Neural progenitor cell (in vitro differentiated cells): ENCODE measurements around the gene SNX27. TPM values are rescaled to one million over a fixed set of nuclear protein-coding genes. Genes with fewer than 3 reads are reported as not detected.

Experiments
- DNase-seq: peaks from one replicate; pipeline ENCODE4 v3.0.0-alpha.2; 2016; ENCODE audit warnings: low spot score
- H2AFZ ChIP-seq: fragments of 200-600 bp; sonication (generic); replicated peaks from 2 replicates; pipeline ENCODE4 v1.6.1; 2016; ENCODE audit warnings: antibody characterized with exemption
- H3F3A ChIP-seq: fragments of 200-600 bp; sonication (generic); 2 replicates; pipeline ENCODE4 v1.6.1; 2016; ENCODE audit warnings: antibody characterized with exemption, low read depth
- H3K27ac ChIP-seq: fragments of 200-600 bp; sonication (generic); 2 replicates; pipeline ENCODE4 v1.5.1; 2016; ENCODE audit warnings: mild to moderate bottlenecking
- H3K27me3 ChIP-seq: fragments of 200-600 bp; sonication (generic); 2 replicates; pipeline ENCODE4 v1.6.1; 2016; ENCODE audit warnings: mild to moderate bottlenecking, moderate library complexity
- H3K36me3 ChIP-seq: fragments of 200-600 bp; sonication (generic); 2 replicates; pipeline ENCODE4 v1.5.1; 2016
- H3K4me1 ChIP-seq: fragments of 200-600 bp; sonication (generic); 2 replicates; pipeline ENCODE4 v1.6.1; 2016; ENCODE audit warnings: mixed run types
- H3K4me2 ChIP-seq: fragments of 200-600 bp; sonication (generic); 2 replicates; pipeline ENCODE4 v1.6.1; 2016
- H3K4me3 ChIP-seq: fragments of 200-600 bp; sonication (generic); 2 replicates; pipeline ENCODE4 v1.5.1; 2016
- H3K79me2 ChIP-seq: fragments of 200-600 bp; sonication (generic); 2 replicates; pipeline ENCODE4 v1.6.1; 2016; ENCODE audit warnings: low read depth
- H3K9ac ChIP-seq: fragments of 200-600 bp; sonication (generic); 2 replicates; pipeline ENCODE4 v1.6.1; 2016
- H3K9me3 ChIP-seq: fragments of 200-600 bp; sonication (generic); 2 replicates; pipeline ENCODE4 v1.5.1; 2016; ENCODE audit warnings: low read depth
- H4K20me1 ChIP-seq: fragments of 200-600 bp; sonication (generic); 2 replicates; pipeline ENCODE4 v1.6.1; 2016; ENCODE audit warnings: low read depth
- H3K27ac Mint-ChIP-seq: 3 replicates; pipeline ENCODE4 v1.8.0; 2021; ENCODE audit warnings: mixed read lengths
- H3K27me3 Mint-ChIP-seq: 2 replicates; pipeline ENCODE4 v1.8.0; 2022; ENCODE audit warnings: low read depth, mild to moderate bottlenecking, inconsistent platforms, moderate library complexity, mixed read lengths; ENCODE audit not compliant: insufficient read depth
- H3K36me3 Mint-ChIP-seq: 3 replicates; pipeline ENCODE4 v1.8.0; 2021; ENCODE audit warnings: mixed read lengths
- H3K4me1 Mint-ChIP-seq: 3 replicates; pipeline ENCODE4 v1.8.0; 2021; ENCODE audit warnings: mixed read lengths
- H3K4me3 Mint-ChIP-seq: 3 replicates; pipeline ENCODE4 v1.8.0; 2021; ENCODE audit warnings: mild to moderate bottlenecking, moderate library complexity, mixed read lengths
- H3K9me3 Mint-ChIP-seq: 3 replicates; pipeline ENCODE4 v1.8.0; 2020; ENCODE audit warnings: mixed read lengths
- EZH2 ChIP-seq: fragments of 200-600 bp; sonication (generic); IDR thresholded peaks from 2 replicates; pipeline ENCODE4 v1.6.1; 2017; ENCODE audit warnings: antibody characterized with exemption, mild to moderate bottlenecking, moderate library complexity
- EZH2phosphoT487 ChIP-seq: fragments of 200-600 bp; sonication (generic); IDR thresholded peaks from 2 replicates; pipeline ENCODE4 v1.6.1; 2017; ENCODE audit warnings: antibody characterized with exemption
- total RNA-seq: library from RNA; depleted of rRNA; stranded (reverse); fragments of >200 nt; gene quantifications from 2 replicates; pipeline ENCODE4 v1.2.3, GENCODE V29; 2015; ENCODE audit warnings: low replicate concordance
- TF ChIP-seq, protein P1 (sequence below): fragments of 200-600 bp; sonication (generic); IDR thresholded peaks from 2 replicates; pipeline ENCODE4 v1.5.1; 2017; ENCODE audit warnings: antibody characterized with exemption, mild to moderate bottlenecking

Gene SNX27
- total RNA-seq, 1 donor from 2014 or later, result 34.1 TPM

- peaks cover 46% of the 10 kb centered on the region for H4K20me1 ChIP-seq
- no peaks in the 10 kb centered on the region for H3K27me3 ChIP-seq
- peak overlapping the region; percentile 62 for H3K9ac ChIP-seq
- DNase-seq, result peak; percentile 42
- H3K4me3 ChIP-seq, result peak overlapping the region; percentile 86
- H3K9me3 ChIP-seq, result no peaks in the 10 kb centered on the region
- peak overlapping the region; percentile 86 for H3K4me2 ChIP-seq
- no peaks in the 10 kb centered on the region for H3F3A ChIP-seq
- Mint-ChIP-seq H3K36me3 (peaks cover 2% of the 10 kb centered on the region), H3K27ac (peak overlapping the region; percentile 59), H3K27me3 (no peaks in the 10 kb centered on the region), H3K4me3 (peak overlapping the region; percentile 96), H3K9me3 (no peaks in the 10 kb centered on the region), H3K4me1 (peaks cover 18% of the 10 kb centered on the region)
- no peaks in the 10 kb centered on the region for H3K36me3 ChIP-seq
- H3K4me1 ChIP-seq, result no peaks in the 10 kb centered on the region
- TF ChIP-seq, protein P1, sequence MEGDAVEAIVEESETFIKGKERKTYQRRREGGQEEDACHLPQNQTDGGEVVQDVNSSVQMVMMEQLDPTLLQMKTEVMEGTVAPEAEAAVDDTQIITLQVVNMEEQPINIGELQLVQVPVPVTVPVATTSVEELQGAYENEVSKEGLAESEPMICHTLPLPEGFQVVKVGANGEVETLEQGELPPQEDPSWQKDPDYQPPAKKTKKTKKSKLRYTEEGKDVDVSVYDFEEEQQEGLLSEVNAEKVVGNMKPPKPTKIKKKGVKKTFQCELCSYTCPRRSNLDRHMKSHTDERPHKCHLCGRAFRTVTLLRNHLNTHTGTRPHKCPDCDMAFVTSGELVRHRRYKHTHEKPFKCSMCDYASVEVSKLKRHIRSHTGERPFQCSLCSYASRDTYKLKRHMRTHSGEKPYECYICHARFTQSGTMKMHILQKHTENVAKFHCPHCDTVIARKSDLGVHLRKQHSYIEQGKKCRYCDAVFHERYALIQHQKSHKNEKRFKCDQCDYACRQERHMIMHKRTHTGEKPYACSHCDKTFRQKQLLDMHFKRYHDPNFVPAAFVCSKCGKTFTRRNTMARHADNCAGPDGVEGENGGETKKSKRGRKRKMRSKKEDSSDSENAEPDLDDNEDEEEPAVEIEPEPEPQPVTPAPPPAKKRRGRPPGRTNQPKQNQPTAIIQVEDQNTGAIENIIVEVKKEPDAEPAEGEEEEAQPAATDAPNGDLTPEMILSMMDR, result no peak
- H3K27ac ChIP-seq, result no peak overlapping the region
- peaks cover 62% of the 10 kb centered on the region for H3K79me2 ChIP-seq
- H2AFZ ChIP-seq, result peak overlapping the region; percentile 64
Observed at GRCh38 chr1:151613282-151613780, 1.5 kb downstream of the SNX27 start.

GRCh38 chr1:151615711-151616504 lies 4.1 kb downstream of the SNX27 start:
- Histone ChIP-seq H3F3A (no peaks in the 10 kb centered on the region), H3K9ac (no peak overlapping the region), H3K9me3 (no peaks in the 10 kb centered on the region), H2AFZ (no peak overlapping the region), H3K27me3 (no peaks in the 10 kb centered on the region), H4K20me1 (peaks cover 68% of the 10 kb centered on the region), H3K79me2 (peaks cover 87% of the 10 kb centered on the region), H3K27ac (no peak overlapping the region), H3K4me2 (no peak overlapping the region), H3K4me3 (no peak overlapping the region), H3K4me1 (peaks cover 8% of the 10 kb centered on the region), H3K36me3 (no peaks in the 10 kb centered on the region)
- TF ChIP-seq EZH2 (no peak), EZH2phosphoT487 (no peak)
- TF ChIP-seq, protein P1, result no peak
- Mint-ChIP-seq H3K4me3 (no peak overlapping the region), H3K9me3 (no peaks in the 10 kb centered on the region), H3K4me1 (peaks cover 25% of the 10 kb centered on the region), H3K27ac (no peak overlapping the region), H3K27me3 (no peaks in the 10 kb centered on the region), H3K36me3 (peaks cover 4% of the 10 kb centered on the region)
- no peak for DNase-seq

DNA sequence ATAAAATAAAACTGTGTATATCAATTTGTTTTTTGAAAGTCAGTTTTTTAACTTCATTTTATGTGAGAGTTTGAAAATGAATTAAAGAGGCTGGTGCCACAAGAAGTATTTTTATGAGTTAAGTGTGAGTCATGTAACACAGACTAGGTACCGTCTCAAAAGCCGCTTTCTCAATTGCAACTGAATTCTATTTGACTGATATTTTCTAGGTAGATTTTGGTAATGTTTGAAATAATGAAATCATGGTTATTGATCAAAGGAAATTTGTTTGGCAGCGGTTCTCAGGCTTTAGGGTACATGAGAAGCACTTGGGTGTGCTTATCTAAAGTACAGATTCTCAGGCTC lies 4.6 kb downstream of the SNX27 start:
- Histone ChIP-seq H3K9ac (peak overlapping the region; percentile 7), H3F3A (peaks cover 3% of the 10 kb centered on the region), H3K4me3 (no peak overlapping the region), H2AFZ (no peak overlapping the region), H3K4me2 (no peak overlapping the region), H3K27ac (no peak overlapping the region), H3K27me3 (no peaks in the 10 kb centered on the region), H4K20me1 (peaks cover 74% of the 10 kb centered on the region), H3K79me2 (peaks cover 93% of the 10 kb centered on the region), H3K9me3 (no peaks in the 10 kb centered on the region), H3K36me3 (no peaks in the 10 kb centered on the region), H3K4me1 (peaks cover 8% of the 10 kb centered on the region)
- peaks cover 25% of the 10 kb centered on the region for H3K4me1 Mint-ChIP-seq
- H3K4me3 Mint-ChIP-seq, result no peak overlapping the region
- no peak overlapping the region for H3K27ac Mint-ChIP-seq
- no peaks in the 10 kb centered on the region for H3K9me3 Mint-ChIP-seq
- no peak for DNase-seq
- H3K36me3 Mint-ChIP-seq, result peaks cover 4% of the 10 kb centered on the region
- H3K27me3 Mint-ChIP-seq, result no peaks in the 10 kb centered on the region
- no peak for TF ChIP-seq EZH2
- no peak for TF ChIP-seq EZH2phosphoT487
- TF ChIP-seq, protein P1, result no peak
